ENCODE results near the gene ZFP64. TPM values are rescaled to one million over a fixed set of nuclear protein-coding genes. Genes with fewer than 3 reads are reported as not detected.
"Not testable (repeated sequence)": the region's sequence is repeated elsewhere in the genome, so short reads cannot be mapped to it uniquely, and the experiment has no call there.

The ZFP64 gene
- total RNA-seq, 4 donors from 2014 or later, result 5.4 to 23.4 (median 11.2) TPM

DNA sequence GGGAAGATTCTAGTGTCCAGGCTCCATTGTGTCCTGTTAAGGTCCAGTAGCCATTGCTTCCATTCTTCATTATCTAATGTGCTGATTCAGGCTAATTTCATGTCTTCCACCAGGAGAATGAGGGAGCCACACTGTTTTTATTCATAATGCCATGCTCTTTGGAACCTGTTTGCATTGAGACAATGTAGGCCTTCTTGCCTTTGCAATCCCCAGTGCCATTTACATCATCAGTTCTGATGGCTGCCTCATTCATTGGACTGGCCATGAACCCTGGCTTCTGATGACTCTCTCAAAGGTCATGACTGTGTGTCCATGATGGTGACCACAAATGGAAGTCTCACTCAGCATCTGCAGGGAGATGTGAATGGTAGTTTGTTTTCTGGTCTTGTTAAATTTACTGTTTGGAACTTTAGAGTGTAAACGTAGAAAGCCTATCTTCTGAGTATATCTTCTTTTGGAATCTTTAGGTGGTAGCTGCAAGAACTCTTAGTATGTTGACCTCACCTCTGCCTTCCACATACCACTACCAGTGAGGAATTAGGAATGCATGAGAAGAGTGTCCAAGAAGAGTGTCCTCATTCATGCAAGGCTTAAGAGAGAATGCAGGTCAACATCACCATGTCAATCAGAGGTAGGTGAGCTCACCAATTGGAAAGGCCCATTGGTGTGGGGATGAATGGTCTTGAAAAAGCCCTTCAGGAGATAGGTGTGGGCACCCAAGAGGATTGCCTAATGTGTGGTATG is 42.9 kb upstream of the ZFP64 start:
- no peaks in the 10 kb centered on the region for H3K9me3 ChIP-seq
- TF ChIP-seq, protein P1, sequence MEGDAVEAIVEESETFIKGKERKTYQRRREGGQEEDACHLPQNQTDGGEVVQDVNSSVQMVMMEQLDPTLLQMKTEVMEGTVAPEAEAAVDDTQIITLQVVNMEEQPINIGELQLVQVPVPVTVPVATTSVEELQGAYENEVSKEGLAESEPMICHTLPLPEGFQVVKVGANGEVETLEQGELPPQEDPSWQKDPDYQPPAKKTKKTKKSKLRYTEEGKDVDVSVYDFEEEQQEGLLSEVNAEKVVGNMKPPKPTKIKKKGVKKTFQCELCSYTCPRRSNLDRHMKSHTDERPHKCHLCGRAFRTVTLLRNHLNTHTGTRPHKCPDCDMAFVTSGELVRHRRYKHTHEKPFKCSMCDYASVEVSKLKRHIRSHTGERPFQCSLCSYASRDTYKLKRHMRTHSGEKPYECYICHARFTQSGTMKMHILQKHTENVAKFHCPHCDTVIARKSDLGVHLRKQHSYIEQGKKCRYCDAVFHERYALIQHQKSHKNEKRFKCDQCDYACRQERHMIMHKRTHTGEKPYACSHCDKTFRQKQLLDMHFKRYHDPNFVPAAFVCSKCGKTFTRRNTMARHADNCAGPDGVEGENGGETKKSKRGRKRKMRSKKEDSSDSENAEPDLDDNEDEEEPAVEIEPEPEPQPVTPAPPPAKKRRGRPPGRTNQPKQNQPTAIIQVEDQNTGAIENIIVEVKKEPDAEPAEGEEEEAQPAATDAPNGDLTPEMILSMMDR (IDR thresholded peaks at IDR 0.05), result no peak
- no peak for TF ChIP-seq POLR2A (IDR thresholded peaks at IDR 0.05)
- intact Hi-C loops (cut with DNase I; ENCODE audit: low total_unique reads), result no loop called here
- H3K4me3 ChIP-seq, result no peak overlapping the region
- no peak for DNase-seq
- H3K27ac ChIP-seq, result no peak overlapping the region
- no peaks in the 10 kb centered on the region for H3K36me3 ChIP-seq
- no peaks in the 10 kb centered on the region for H3K4me1 ChIP-seq
- H3K27me3 ChIP-seq, result no peaks in the 10 kb centered on the region

DNA sequence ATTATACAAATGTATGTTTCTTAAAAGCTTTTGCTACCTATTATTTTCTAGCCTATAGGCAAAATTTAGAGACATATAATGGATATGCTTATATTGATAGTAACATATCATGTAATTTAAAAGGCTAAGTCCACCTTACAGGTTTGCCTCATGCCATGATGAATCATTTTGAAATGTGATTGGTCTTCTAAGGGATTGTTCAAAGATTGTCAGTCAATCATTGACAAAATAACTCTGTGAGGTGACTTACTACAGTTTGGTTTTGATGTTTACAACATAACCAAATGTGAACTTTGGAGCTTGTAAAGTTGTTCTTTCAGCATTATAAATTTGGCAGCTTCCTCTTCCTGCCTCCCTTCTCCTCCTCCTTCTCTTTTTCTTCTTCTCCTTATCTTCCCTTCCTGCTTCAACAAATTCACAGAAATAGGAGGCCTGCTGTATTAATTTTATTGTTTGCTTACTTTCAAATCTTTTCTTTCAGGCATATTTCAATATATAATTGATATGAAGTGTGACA is 39.7 kb upstream of the ZFP64 start:
- H3K9me3 ChIP-seq, result no peaks in the 10 kb centered on the region
- no peaks in the 10 kb centered on the region for H3K36me3 ChIP-seq
- no peak for DNase-seq
- H3K27ac ChIP-seq, result no peak overlapping the region
- intact Hi-C loops (cut with DNase I; ENCODE audit: low total_unique reads), result no loop called here
- no peak overlapping the region for H3K4me3 ChIP-seq
- H3K27me3 ChIP-seq, result no peaks in the 10 kb centered on the region
- TF ChIP-seq POLR2A (IDR thresholded peaks at IDR 0.05), result no peak
- TF ChIP-seq, protein P1 (IDR thresholded peaks at IDR 0.05), result no peak
- no peaks in the 10 kb centered on the region for H3K4me1 ChIP-seq

DNA sequence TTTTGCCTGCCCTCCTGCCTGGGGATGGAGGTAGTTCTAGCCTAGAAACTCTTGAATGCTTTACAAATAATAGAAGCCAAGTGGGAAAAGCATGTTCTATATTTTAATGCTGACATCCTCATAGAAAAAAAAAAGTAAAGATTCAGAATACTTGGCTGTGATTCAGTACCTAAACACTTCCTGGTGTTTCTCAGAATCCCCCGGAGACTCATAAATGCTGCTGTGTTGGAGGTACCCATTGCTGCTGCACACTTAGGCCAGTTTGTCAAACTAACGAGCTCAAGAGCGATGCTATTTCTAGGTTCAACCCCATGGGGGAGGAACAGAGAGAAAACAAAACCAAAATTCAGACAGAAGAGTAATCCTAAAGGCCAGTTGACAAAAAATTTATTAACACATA is 38.8 kb upstream of the ZFP64 start:
- Histone ChIP-seq H3K36me3 (no peaks in the 10 kb centered on the region), H3K27ac (no peak overlapping the region), H3K27me3 (no peaks in the 10 kb centered on the region), H3K4me1 (no peaks in the 10 kb centered on the region), H3K4me3 (no peak overlapping the region), H3K9me3 (no peaks in the 10 kb centered on the region)
- no peak for TF ChIP-seq POLR2A (IDR thresholded peaks at IDR 0.05)
- TF ChIP-seq, protein P1 (IDR thresholded peaks at IDR 0.05), result no peak
- intact Hi-C loops (cut with DNase I; ENCODE audit: low total_unique reads), result no loop called here
- no peak for DNase-seq

DNA sequence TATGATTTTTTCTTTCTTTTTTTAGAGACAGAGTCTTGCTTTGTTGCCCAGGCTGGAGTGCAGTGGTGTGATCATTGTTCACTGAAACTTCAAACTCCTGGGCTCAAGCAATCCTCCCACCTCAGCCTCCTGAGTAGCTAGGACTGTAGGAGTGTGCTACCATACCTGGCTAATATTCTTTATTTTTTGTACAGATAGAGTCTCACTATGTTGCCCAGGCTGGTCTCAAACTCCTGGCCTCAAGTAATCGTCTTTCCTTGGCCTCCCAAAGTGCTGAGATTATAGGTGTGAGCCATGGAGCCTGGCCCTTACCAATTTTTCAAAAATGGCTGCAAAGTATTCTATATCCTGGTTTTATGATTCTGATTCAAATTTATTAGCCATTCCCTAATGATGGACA is 37.8 kb upstream of the ZFP64 start:
- H3K9me3 ChIP-seq; intact Hi-C loops (cut with DNase I; ENCODE audit: low total_unique reads); H3K4me3 ChIP-seq; H3K36me3 ChIP-seq; H3K27me3 ChIP-seq; DNase-seq; H3K27ac ChIP-seq; H3K4me1 ChIP-seq: not testable (repeated sequence)

DNA sequence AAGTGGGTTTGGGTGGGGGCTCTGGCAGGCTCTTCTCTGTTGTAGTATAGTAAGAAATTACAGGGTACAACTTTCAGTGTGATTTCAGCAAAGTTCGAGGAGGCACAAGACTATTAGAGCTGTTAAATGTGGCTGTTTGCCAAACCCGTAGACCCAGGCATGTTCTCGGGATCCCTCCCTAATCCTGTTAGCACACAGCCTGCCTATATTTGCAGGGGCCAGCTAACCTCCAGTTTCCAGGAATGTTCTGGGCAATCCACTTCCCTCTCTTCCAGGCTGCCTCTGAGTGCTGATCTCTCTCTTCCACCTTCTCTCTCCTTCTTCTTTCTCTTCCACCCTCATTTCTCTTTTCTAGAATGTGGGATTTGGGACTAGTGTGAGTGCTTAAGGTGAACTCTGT is 34.8 kb upstream of the ZFP64 start:
- Histone ChIP-seq H3K27ac (no peak overlapping the region), H3K4me1 (no peaks in the 10 kb centered on the region), H3K4me3 (no peak overlapping the region), H3K36me3 (no peaks in the 10 kb centered on the region), H3K27me3 (no peaks in the 10 kb centered on the region), H3K9me3 (no peaks in the 10 kb centered on the region)
- no peak for TF ChIP-seq POLR2A (IDR thresholded peaks at IDR 0.05)
- TF ChIP-seq, protein P1 (IDR thresholded peaks at IDR 0.05), result no peak
- no peak for DNase-seq
- intact Hi-C loops (cut with DNase I; ENCODE audit: low total_unique reads), result no loop called here
